Endothelial cell of umbilical vein (primary cell): Measurements from ENCODE around the gene KCND1. TPM values are rescaled to one million over a fixed set of nuclear protein-coding genes. Genes with fewer than 3 reads are reported as not detected.

Experiments used
- BruUV-seq: library from RNA; stranded (reverse); fragments of 400-500 nt; replicated peaks from 2 replicates; lab custom pipeline; 2021; lab: Mats Ljungman, UMichigan
- CTCF ChIA-PET: fragments of 300-600, 350-600 bp; sonication (Branson Sonifier 250); formaldehyde crosslinking; loops from one replicate; lab custom pipeline; 2021; ENCODE audit warnings: antibody characterized with exemption, inconsistent platforms; lab: Charles Lee
- POLR2A ChIA-PET: fragments of 300-600, 350-600 bp; sonication (Branson Sonifier 250); formaldehyde crosslinking; loops from one replicate; lab custom pipeline; 2021; ENCODE audit warnings: antibody characterized with exemption, inconsistent platforms; lab: Charles Lee
- DNase-seq: peaks from one replicate; pipeline ENCODE4 v3.0.0-alpha.2; 2011; ENCODE audit warnings: low read depth, low spot score
- FAIRE-seq: peaks from 2 replicates; lab custom pipeline; 2011; peaks lifted over from hg19 to GRCh38; lab: Jason Lieb, UNC
- H2AFZ ChIP-seq: 2 replicates; pipeline ENCODE4 v1.6.0; 2012; ENCODE audit warnings: low read depth, low read length, control low read depth, inconsistent platforms
- H3K27ac ChIP-seq: 2 replicates; pipeline ENCODE4 v1.5.1; 2011; ENCODE audit warnings: low read depth, mild to moderate bottlenecking, control low read depth, low read length, moderate library complexity; ENCODE audit not compliant: insufficient read depth
- H3K27me3 ChIP-seq, 2 experiments: 2 replicates each; pipeline versions ENCODE4 v1.6.0 to v1.6.1; 2011; ENCODE audit warnings: low read length in 2 of 2, mixed read lengths in 1 of 2; ENCODE audit not compliant: control insufficient read depth in 2 of 2, insufficient read depth in 2 of 2
- H3K36me3 ChIP-seq, 2 experiments: 2 replicates in 1 of 2; 3 replicates in 1 of 2; pipeline ENCODE4 v1.5.1; 2011; ENCODE audit warnings: low read length in 2 of 2, mild to moderate bottlenecking in 1 of 2, moderate library complexity in 1 of 2; ENCODE audit not compliant: control insufficient read depth in 2 of 2, insufficient read depth in 2 of 2; ENCODE audit errors: extremely low read depth in 1 of 2
- H3K4me1 ChIP-seq: 3 replicates; pipeline ENCODE4 v1.5.1; 2011; ENCODE audit warnings: mild to moderate bottlenecking, low read length; ENCODE audit not compliant: control insufficient read depth, insufficient read depth; ENCODE audit errors: extremely low read depth
- H3K4me2 ChIP-seq: 2 replicates; pipeline ENCODE4 v1.6.1; 2011; ENCODE audit warnings: low read length, control low read depth, mixed read lengths; ENCODE audit not compliant: insufficient read depth
- H3K4me3 ChIP-seq, 3 experiments: fragments of 200-600 bp in 1 of 3; sonication (generic), shearing (Covaris generic) in 1 of 3; replicated peaks in 1 of 3; 2 replicates each; pipeline ENCODE4 v1.5.1; 2011 to 2016; ENCODE audit warnings: control low read depth in 3 of 3, low read length in 3 of 3, mild to moderate bottlenecking in 2 of 3, inconsistent platforms in 1 of 3, low read depth in 1 of 3, moderate library complexity in 1 of 3; ENCODE audit not compliant: insufficient read depth in 1 of 3
- H3K79me2 ChIP-seq: 2 replicates; pipeline ENCODE4 v1.6.0; 2012; ENCODE audit warnings: low read length, inconsistent platforms; ENCODE audit not compliant: control insufficient read depth, insufficient read depth
- H3K9ac ChIP-seq: replicated peaks from 2 replicates; pipeline ENCODE3; 2011; ENCODE audit warnings: low read length, control low read depth; ENCODE audit not compliant: insufficient read depth; ENCODE audit errors: extremely low read depth
- H3K9me1 ChIP-seq: replicated peaks from 3 replicates; pipeline ENCODE4 v1.6.0; 2011; ENCODE audit warnings: mild to moderate bottlenecking, low read length; ENCODE audit not compliant: control insufficient read depth, insufficient read depth; ENCODE audit errors: extremely low read depth
- H3K9me3 ChIP-seq: replicated peaks from 2 replicates; pipeline ENCODE4 v1.5.1; 2012; ENCODE audit warnings: low read length, inconsistent platforms; ENCODE audit not compliant: control insufficient read depth, insufficient read depth
- H4K20me1 ChIP-seq: replicated peaks from 2 replicates; pipeline ENCODE3; 2011; ENCODE audit warnings: mild to moderate bottlenecking, low read length; ENCODE audit not compliant: control insufficient read depth, insufficient read depth; ENCODE audit errors: extremely low read depth
- CTCF ChIP-seq, 2 donors: IDR thresholded peaks; 1 replicate in 1 of 2; 2 replicates in 1 of 2; pipeline ENCODE4 v1.5.1; 2011; ENCODE audit warnings: low read length in 2 of 2, mild to moderate bottlenecking in 2 of 2, moderate library complexity in 2 of 2, control low read depth in 1 of 2, inconsistent platforms in 1 of 2, low read depth in 1 of 2; ENCODE audit not compliant: insufficient read depth in 1 of 2; ENCODE audit errors: extremely low read depth in 1 of 2
- EZH2 ChIP-seq: IDR thresholded peaks from 2 replicates; pipeline ENCODE4 v1.6.1; 2012; ENCODE audit warnings: borderline replicate concordance, low read depth, mild to moderate bottlenecking, moderate library complexity, low read length, inconsistent platforms; ENCODE audit not compliant: severe bottlenecking
- FOS ChIP-seq: IDR thresholded peaks from 2 replicates; pipeline ENCODE4 v1.6.1; 2011; ENCODE audit warnings: mild to moderate bottlenecking, low read length, moderate library complexity, borderline replicate concordance; ENCODE audit not compliant: insufficient read depth
- GATA2 ChIP-seq: IDR thresholded peaks from 2 replicates; pipeline ENCODE4 v1.7.0; 2011; ENCODE audit warnings: low read depth, mild to moderate bottlenecking, moderate library complexity, mixed read lengths, low read length; ENCODE audit not compliant: insufficient read length, insufficient read depth
- JUN ChIP-seq: IDR thresholded peaks from 2 replicates; pipeline ENCODE4 v1.6.1; 2011; ENCODE audit warnings: borderline replicate concordance, low read depth; ENCODE audit not compliant: insufficient read length, insufficient read depth
- MYC ChIP-seq: IDR thresholded peaks from one replicate; pipeline ENCODE4 v1.6.1; 2011; ENCODE audit warnings: mild to moderate bottlenecking, low read depth, low read length
- POLR2A ChIP-seq: IDR thresholded peaks from 2 replicates; pipeline ENCODE4 v1.6.1; 2012; ENCODE audit warnings: low read depth, mild to moderate bottlenecking, control low read depth, low read length
- POLR2AphosphoS5 ChIP-seq: IDR thresholded peaks from 2 replicates; pipeline ENCODE4 v1.6.1; 2012; ENCODE audit warnings: low read depth, mild to moderate bottlenecking, control low read depth, low read length, moderate library complexity; ENCODE audit not compliant: insufficient read depth
- dilution Hi-C: fragments of 300-500 bp; cut with MboI; formaldehyde crosslinking; loops from one replicate; pipeline ENCODE4 v1.15.0; 2019; ENCODE audit warnings: low sequenced_read_pairs; ENCODE audit not compliant: extremely low pct_ligation_motif_present
- intact Hi-C: fragments of 100-400 bp; cut with micrococcal nuclease; formaldehyde crosslinking; loops from one replicate; pipeline ENCODE4 v1.10.0; 2022
- polyA plus RNA-seq, 4 experiments: library from polyadenylated mRNA; depleted of rRNA in 3 of 4; stranded (reverse) in 3 of 4; unstranded in 1 of 4; fragments of >200 nt; gene quantifications; 2 replicates each; pipeline versions ENCODE4 v1.2.1 to v1.2.3, GENCODE V29; 2011 to 2012; ENCODE audit warnings: missing spikeins in 1 of 4
- total RNA-seq: library from RNA; stranded (reverse); gene quantifications from 2 replicates; pipeline ENCODE4 v1.2.3, GENCODE V29; 2021
- TF ChIP-seq, protein P1 (sequence below): IDR thresholded peaks from 2 replicates; pipeline ENCODE4 v1.6.1; 2011; ENCODE audit not compliant: insufficient read depth, insufficient read length

Gene KCND1
- total and polyA plus RNA-seq, 2 donors (not counting 3 experiments of a cell fraction or from before 2014, with no cell fraction given), result 0.54 to 1.3 TPM

DNA sequence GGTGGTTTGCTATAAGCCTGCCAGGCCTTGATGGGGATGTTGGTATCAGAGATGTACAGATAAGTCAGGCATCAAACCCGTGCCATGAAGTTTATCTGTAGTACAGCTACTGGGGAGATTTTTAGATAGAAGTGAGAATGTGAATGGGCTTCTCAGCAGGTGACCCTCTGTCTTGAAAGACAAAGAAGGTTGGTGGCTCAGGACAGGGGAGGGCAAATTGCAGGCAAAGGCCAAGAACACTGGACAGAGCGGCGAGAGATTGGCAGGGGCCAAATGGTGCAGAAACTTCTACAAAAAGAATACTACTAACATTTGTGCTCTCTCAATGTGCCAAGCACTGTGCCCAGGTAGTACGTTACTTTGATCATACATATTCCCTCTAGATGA lies 50.9 kb downstream of the KCND1 start:
- H3K79me2 ChIP-seq, result peaks cover 2% of the 10 kb centered on the region
- POLR2A ChIA-PET, result no interaction called here
- TF ChIP-seq POLR2AphosphoS5 (no peak), POLR2A (no peak), CTCF (IDR thresholded peaks at IDR 0.05; ENCODE audit: extremely low read depth in 1 of 2, insufficient read depth in 1 of 2, low read depth in 1 of 2, low read length in 2 of 2) (no peak), FOS (no peak)
- H3K9me1 ChIP-seq, result no peaks in the 10 kb centered on the region
- FAIRE-seq (no peak), DNase-seq (no peak)
- intact Hi-C loops, result no loop called here
- no peak overlapping the region for H3K27ac ChIP-seq
- no peaks in the 10 kb centered on the region for H3K27me3 ChIP-seq
- no peaks in the 10 kb centered on the region for H4K20me1 ChIP-seq
- no peaks in the 10 kb centered on the region for H3K9me3 ChIP-seq
- no peak overlapping the region for H3K9ac ChIP-seq
- dilution Hi-C loops, result no loop called here
- peaks cover 2% of the 10 kb centered on the region for H3K4me1 ChIP-seq
- no TSS peak for BruUV-seq
- no peak overlapping the region for H3K4me3 ChIP-seq
- H2AFZ ChIP-seq, result no peak overlapping the region
- H3K36me3 ChIP-seq, result peaks cover 0 to 10% of the 10 kb centered on the region in 2 experiments
- CTCF ChIA-PET, result no interaction called here
- no peak overlapping the region for H3K4me2 ChIP-seq

DNA sequence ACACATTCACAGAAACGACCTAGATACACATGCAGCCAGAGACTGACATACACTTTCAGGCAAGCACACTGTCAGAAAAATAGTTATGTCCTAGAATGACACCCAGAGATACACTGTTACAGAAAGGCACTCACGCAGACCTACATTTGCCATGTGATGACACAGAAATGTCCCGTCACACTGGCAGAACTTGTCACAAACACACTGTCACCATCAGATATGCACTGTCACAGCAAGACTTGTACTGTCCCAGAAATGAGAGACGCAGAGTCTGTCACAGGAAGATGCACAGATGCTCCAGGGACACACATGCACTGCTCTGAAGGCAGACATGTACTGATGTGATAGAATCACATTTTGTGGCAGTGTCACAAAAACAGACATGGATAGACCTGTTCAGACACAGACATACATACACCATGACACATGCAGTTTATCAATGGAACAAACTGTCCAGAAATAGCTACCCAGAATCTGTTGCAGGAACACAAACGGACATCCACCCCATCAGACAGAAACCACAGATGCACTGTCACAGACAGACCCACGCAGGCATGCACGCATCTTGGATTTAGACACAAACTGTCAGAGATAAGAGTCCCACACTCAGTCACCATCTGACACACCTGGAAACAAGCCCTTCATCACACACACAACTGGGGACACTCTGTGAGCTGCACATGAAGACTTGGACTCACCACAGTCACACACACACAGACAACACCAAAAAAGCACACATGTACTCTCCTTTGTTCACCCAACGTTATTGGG lies 51.5 kb downstream of the KCND1 start:
- Histone ChIP-seq H3K79me2 (peaks cover 2% of the 10 kb centered on the region), H3K9me3 (no peaks in the 10 kb centered on the region), H2AFZ (no peak overlapping the region), H3K4me3 (no peak overlapping the region), H3K36me3 (peaks cover 0 to 10% of the 10 kb centered on the region in 2 experiments), H3K9me1 (no peaks in the 10 kb centered on the region), H3K27me3 (no peaks in the 10 kb centered on the region), H3K9ac (no peak overlapping the region), H3K4me1 (peaks cover 2% of the 10 kb centered on the region), H3K27ac (no peak overlapping the region), H3K4me2 (no peak overlapping the region), H4K20me1 (no peaks in the 10 kb centered on the region)
- ChIA-PET POLR2A (no interaction called here), CTCF (interaction anchor here (1.0 kb wide), 1 partner anchor 26 kb away, joined by 3 read pairs; no protein-coding TSS in a partner anchor)
- TF ChIP-seq, protein P1, sequence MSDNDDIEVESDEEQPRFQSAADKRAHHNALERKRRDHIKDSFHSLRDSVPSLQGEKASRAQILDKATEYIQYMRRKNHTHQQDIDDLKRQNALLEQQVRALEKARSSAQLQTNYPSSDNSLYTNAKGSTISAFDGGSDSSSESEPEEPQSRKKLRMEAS, result no peak
- TF ChIP-seq FOS (no peak), GATA2 (no peak), POLR2A (no peak), POLR2AphosphoS5 (no peak), MYC (no peak), EZH2 (no peak), CTCF (IDR thresholded peaks at IDR 0.05; ENCODE audit: extremely low read depth in 1 of 2, insufficient read depth in 1 of 2, low read depth in 1 of 2, low read length in 2 of 2) (no peak), JUN (no peak)
- DNase-seq, result no peak
- dilution Hi-C loops (no loop called here), intact Hi-C loops (loop anchor here (1.0 kb wide), 1 partner anchor 38 kb away; no protein-coding TSS in a partner anchor)
- BruUV-seq, result no TSS peak
- no peak for FAIRE-seq
